Measurements from ENCODE around the gene ZNHIT2. TPM values are rescaled to one million over a fixed set of nuclear protein-coding genes. Genes with fewer than 3 reads are reported as not detected.

ZNHIT2 gene
- total and polyA plus RNA-seq, 2 of the 8 experiments (the other 6 are each of a cell fraction or from before 2014, with no cell fraction given) = 13.0 to 16.1 TPM

DNA sequence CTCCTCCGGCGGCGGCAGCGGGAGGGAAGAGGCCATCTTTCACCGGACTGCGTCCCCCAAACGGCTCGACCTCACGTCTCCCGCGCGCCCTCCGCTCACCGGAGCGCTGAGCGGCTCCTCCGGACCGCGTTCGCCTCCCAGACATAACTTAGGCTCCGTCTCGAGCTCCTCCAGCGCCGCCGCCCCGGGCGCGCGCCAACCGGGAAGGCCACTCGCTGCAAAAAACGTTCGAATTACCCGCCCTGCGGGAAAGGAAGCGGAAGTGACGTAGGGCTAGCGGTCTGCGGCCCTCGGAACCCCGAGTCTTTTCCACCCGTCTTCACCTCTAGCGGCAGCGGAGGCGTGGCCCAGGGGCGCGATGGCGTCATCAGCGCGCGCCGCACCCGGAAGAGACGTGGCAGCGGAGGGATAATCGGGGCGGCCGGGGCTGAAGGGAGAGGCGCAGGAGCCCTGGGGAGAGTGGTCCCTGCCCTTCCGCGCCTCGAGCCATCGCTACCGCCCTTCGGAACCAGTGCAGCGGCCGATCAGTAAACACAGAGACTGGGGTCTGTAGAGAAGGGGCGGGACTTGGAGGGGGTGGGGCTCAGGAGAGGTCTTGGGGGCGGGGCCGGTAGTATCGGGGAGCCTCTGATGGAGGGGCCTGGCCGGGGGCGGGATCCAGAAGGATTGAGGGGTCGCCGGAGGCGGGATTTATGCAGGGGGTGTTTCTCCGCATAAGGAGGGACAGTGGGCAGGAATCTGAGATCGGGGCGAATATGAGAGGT is 33.5 kb downstream of the ZNHIT2 start, which contains the start of the genes CDCA5 and ZFPL1 (continued):
- TF ChIP-seq, protein P1, sequence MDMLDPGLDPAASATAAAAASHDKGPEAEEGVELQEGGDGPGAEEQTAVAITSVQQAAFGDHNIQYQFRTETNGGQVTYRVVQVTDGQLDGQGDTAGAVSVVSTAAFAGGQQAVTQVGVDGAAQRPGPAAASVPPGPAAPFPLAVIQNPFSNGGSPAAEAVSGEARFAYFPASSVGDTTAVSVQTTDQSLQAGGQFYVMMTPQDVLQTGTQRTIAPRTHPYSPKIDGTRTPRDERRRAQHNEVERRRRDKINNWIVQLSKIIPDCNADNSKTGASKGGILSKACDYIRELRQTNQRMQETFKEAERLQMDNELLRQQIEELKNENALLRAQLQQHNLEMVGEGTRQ (IDR thresholded peaks at IDR 0.05; ENCODE audit: low read length) = no peak
- TF ChIP-seq HDAC2 (IDR thresholded peaks at IDR 0.05; ENCODE audit: borderline replicate concordance in 1 of 2, low read depth in 2 of 2, low read length in 2 of 2) = peak in 1 of 2 experiments; percentile 54; a peak in 1 of 4 replicates
- no peak for TF ChIP-seq FOSL1 (IDR thresholded peaks at IDR 0.05; ENCODE audit: insufficient read depth, low read depth, low read length)
- TF ChIP-seq CEBPB (IDR thresholded peaks at IDR 0.05; ENCODE audit: low read depth, low read length) = no peak
- no peak for TF ChIP-seq CHD1 (IDR thresholded peaks at IDR 0.05; ENCODE audit: low read depth, low read length)
- TF ChIP-seq, protein P2, sequence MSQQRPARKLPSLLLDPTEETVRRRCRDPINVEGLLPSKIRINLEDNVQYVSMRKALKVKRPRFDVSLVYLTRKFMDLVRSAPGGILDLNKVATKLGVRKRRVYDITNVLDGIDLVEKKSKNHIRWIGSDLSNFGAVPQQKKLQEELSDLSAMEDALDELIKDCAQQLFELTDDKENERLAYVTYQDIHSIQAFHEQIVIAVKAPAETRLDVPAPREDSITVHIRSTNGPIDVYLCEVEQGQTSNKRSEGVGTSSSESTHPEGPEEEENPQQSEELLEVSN (IDR thresholded peaks at IDR 0.05) = no peak
- TF ChIP-seq, protein P3, sequence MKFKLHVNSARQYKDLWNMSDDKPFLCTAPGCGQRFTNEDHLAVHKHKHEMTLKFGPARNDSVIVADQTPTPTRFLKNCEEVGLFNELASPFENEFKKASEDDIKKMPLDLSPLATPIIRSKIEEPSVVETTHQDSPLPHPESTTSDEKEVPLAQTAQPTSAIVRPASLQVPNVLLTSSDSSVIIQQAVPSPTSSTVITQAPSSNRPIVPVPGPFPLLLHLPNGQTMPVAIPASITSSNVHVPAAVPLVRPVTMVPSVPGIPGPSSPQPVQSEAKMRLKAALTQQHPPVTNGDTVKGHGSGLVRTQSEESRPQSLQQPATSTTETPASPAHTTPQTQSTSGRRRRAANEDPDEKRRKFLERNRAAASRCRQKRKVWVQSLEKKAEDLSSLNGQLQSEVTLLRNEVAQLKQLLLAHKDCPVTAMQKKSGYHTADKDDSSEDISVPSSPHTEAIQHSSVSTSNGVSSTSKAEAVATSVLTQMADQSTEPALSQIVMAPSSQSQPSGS (IDR thresholded peaks at IDR 0.05; ENCODE audit: low read length) = no peak
- TF ChIP-seq EZH2 (IDR thresholded peaks at IDR 0.05; ENCODE audit: low read depth, low read length, severe bottlenecking) = no peak
- 0 out of 2 replicates have a peak, but pooled peaks have one; percentile 38 for TF ChIP-seq SP4 (IDR thresholded peaks at IDR 0.05; ENCODE audit: low read length)
- TF ChIP-seq TBP (IDR thresholded peaks at IDR 0.05; ENCODE audit: low read depth, low read length) = peak; percentile 57; the same call in 1 of the 2 replicates
- TF ChIP-seq POLR2A (IDR thresholded peaks at IDR 0.05; ENCODE audit: control extremely low read depth in 1 of 2, low read depth in 2 of 2, low read length in 2 of 2) = peak; percentile 54 to 85
- peak; percentile 76 for TF ChIP-seq TAF7 (optimal IDR thresholded peaks at IDR 0.05; ENCODE audit: borderline replicate concordance, low read depth, low read length)
- peak; percentile 93 for TF ChIP-seq PHF8 (conservative IDR thresholded peaks at IDR 0.05; ENCODE audit: low read depth, low read length)
- TF ChIP-seq CHD2 (IDR thresholded peaks at IDR 0.05; ENCODE audit: low read length) = peak; percentile 66
- TF ChIP-seq ASH2L (IDR thresholded peaks at IDR 0.05; ENCODE audit: low read length) = peak; percentile 96
- TF ChIP-seq, protein P4, sequence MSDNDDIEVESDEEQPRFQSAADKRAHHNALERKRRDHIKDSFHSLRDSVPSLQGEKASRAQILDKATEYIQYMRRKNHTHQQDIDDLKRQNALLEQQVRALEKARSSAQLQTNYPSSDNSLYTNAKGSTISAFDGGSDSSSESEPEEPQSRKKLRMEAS (IDR thresholded peaks at IDR 0.05) = peak; percentile 79
- no peak for TF ChIP-seq CBX8 (IDR thresholded peaks at IDR 0.05; ENCODE audit: borderline replicate concordance, low read depth, low read length)
- TF ChIP-seq RFX5 (IDR thresholded peaks at IDR 0.05; ENCODE audit: borderline replicate concordance, low read depth, low read length) = no peak
